Activated CD8-positive, alpha-beta memory T cell treated with anti-CD3 and anti-CD28 coated beads for 36 hours (primary cell): Measurements from ENCODE around the gene CLIP4. TPM values are rescaled to one million over a fixed set of nuclear protein-coding genes. Genes with fewer than 3 reads are reported as not detected.

Experiments used
- CTCF ChIA-PET: fragments of 350-600 bp; sonication (Branson Sonifier 250); formaldehyde crosslinking; loops from one replicate; lab custom pipeline; 2021; ENCODE audit warnings: antibody characterized with exemption; lab: Charles Lee
- POLR2A ChIA-PET: fragments of 350-600 bp; sonication (Branson Sonifier 250); formaldehyde crosslinking; loops from one replicate; lab custom pipeline; 2021; ENCODE audit warnings: antibody characterized with exemption; lab: Charles Lee
- total RNA-seq, 2 experiments: library from RNA; stranded (reverse); gene quantifications; one replicate each; pipeline ENCODE4 v1.2.3, GENCODE V29; 2021

Gene CLIP4
- total RNA-seq, 2 experiments from 2014 or later: 18.5 to 21.5 TPM

DNA sequence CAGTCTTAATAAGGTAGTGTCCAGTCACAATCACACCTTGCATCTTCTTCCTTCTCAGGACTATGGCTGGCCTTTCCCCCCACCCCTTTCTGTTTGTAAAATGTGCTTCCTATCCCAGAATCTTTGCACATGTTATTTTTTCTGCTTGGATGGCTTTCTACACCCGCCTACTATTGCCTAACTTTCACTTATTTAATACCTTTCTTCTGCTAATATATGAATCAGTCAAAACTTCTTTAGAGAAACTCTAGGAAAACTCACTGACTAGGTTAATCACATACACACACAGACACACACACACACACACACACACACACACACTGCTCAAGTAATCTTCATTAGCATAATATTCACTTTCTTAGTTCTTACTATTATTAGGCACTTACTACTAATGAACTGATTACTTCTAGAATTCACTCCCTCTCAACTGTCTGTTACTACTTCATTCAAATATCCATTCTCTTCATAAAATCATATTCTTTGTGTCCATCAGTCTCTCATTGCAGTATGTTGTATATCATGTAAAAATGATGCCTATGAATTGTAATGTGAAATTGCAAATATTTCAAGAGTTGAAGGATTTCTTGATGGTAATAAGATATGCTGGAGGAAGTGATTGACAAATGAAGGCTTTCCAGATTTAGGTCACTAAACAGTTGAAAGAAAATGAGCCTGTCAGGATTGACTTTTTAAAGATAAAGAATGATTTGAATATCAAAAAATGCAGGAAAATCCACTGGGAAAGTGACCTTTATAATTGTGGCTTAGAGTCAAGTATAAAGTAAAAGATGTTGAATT is 51.2 kb downstream of the CLIP4 start:
- ChIA-PET POLR2A (no interaction called here), CTCF (no interaction called here)

DNA sequence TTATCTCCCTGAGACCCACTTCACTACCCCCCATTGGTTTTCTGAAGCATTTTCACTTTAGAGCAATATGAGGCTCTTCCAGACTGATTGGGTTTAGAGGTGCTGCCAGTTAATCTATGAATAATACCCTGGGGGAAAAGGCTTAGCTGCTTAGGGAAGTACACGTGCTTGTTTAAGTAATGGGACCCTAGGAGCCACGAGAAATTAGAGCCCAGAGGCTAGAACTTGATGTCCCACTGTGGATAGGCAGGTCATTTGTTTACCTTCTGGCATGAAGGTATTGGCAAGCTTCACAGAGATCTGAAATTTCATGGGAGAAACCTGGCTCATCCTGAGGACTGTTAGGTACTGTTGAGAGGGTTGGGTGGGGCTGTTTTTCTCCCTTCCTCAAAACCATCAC is 59.7 kb downstream of the CLIP4 start:
- POLR2A ChIA-PET: no interaction called here
- CTCF ChIA-PET: no interaction called here

DNA sequence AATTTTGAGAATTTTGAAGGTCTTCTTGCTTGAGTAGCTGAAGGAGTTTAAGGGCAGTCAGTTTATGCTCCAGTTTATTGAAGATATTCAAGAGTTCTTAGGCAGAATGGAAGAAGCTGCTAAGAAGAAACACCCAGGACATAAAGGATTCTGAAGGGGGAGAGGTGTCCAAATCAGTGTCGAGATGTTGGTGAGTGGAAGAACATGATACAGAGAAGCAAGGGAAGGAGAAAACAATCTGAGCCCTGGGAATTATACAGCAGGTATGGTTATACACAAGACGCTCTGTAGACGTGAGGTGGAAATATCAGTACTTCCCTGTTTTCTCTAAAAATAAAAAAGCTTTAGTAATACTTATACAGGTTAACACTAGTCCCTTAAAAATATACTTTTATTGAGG is 60.1 kb downstream of the CLIP4 start:
- ChIA-PET POLR2A (no interaction called here), CTCF (no interaction called here)

DNA sequence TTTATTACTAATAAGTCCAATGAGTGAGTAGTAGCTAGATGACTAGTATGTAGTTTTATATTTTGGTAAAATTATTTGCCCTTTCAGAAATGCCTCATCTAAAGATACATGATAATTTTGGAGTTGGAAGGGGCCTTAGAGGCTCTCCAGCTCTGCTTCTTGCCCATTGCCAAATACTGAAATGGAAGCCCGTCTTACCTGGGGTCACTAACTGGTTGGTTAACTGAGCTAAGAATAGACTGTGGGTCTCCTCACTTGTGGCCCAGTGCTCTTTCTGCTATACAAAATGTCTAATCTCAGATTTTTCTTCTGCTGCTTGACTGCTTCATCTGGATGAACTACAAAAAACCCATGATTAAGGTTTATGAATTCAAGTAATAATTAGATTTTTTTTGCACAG is 67.1 kb downstream of the CLIP4 start:
- ChIA-PET POLR2A (no interaction called here), CTCF (interaction anchor here (1.4 kb wide), 1 partner anchor 11 kb away, joined by 4 read pairs; no protein-coding TSS in a partner anchor)

DNA sequence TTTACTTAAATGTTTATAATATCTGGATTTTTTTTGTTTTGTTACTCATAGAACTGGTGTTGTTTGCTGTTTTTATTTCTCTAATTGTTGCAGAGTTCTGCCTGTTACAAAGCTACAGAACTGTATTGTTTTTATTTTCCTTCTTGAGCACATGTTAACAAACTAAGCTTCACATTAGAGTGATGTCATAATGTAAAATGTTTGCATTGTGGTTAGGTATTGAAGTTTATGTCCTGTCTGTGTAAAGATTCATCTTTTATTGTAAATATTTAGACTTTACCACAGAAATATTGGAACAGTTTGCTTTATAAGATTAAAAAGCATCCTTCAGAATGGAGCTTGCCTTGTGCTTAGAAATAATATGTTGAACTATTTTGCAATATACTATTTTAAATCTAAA is 67.7 kb downstream of the CLIP4 start:
- ChIA-PET CTCF (no interaction called here), POLR2A (no interaction called here)

DNA sequence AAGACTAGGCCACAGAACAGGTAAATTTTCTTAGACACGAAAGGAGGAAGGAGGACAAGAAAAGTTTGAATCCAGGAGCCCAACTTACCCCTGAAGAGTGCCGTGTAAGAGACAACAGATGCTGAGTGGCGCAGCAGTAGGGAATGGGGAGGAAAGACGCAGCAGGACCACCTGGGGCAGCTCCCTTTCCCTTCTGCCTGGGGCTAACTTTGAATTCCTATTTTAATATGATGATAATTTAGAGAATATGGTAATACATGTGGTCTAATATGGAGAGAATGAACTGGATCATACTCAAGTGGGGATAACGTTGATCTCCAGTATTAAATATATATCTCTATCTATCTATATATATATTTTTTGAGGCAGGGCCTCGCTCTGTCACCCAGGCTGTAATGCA is 69.3 kb downstream of the CLIP4 start:
- CTCF ChIA-PET: no interaction called here
- POLR2A ChIA-PET: no interaction called here

DNA sequence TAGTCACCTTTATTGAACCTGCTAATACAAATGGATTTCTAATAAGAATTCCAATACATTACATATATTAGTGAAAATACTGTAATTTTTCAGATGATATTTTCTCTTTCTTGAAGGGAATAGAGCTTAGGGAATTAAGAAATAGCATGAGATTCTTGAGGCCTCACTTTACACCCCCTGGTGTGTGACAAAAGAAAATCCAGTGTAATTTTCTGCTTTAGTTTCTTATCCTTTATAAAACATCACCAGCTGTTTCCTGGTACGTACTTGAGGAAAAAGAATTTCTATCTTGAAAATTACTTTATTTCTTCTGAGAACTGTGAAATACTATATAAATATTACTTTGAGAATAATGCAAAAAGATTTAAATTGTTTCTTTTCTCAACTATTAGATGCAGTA is 71.6 kb downstream of the CLIP4 start:
- POLR2A ChIA-PET: no interaction called here
- CTCF ChIA-PET: interaction anchor here (0.6 kb wide), 1 partner anchor 327 kb away, joined by 3 read pairs; no protein-coding TSS in a partner anchor

DNA sequence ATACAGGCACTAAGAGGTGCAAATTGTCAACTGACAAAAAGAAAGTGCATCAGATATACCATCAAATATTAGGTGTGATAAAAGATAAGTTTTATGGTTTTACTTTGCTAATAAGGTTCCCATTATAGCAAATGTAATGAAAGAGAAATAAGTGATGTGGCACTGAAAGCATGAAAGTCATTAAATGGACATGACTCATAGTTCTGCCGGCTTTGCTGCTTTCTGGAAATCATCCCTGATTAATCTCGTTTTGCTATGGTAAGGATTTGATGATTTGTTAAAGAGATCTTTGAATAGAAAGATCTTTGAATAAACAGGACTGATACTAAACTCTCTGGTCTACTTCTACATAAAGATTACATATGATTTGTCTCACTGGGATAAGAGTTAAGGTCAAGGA is 72.7 kb downstream of the CLIP4 start:
- POLR2A ChIA-PET: no interaction called here
- CTCF ChIA-PET: no interaction called here

DNA sequence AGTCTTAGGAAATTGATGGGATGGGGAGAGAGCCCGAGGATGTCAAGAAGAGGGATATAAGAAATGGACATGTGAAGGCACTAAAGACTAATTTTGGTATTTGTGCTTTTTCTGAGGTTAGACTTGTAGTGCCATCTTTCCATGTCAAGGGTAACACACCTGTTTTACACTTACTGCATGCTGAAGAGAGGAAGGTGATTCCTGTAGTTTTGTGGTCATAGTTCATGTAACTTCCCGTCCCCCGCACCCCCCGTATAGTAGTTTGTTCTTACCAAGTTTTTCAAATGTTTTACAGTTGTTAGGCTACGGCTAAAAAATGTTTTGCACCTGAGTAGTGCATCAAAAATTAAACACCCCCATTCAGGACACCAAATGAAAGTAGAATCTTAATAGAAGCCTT is 73.8 kb downstream of the CLIP4 start:
- POLR2A ChIA-PET: interaction anchor here (0.6 kb wide), 1 partner anchor 1506 kb away, joined by 4 read pairs; no protein-coding TSS in a partner anchor
- CTCF ChIA-PET: no interaction called here

DNA sequence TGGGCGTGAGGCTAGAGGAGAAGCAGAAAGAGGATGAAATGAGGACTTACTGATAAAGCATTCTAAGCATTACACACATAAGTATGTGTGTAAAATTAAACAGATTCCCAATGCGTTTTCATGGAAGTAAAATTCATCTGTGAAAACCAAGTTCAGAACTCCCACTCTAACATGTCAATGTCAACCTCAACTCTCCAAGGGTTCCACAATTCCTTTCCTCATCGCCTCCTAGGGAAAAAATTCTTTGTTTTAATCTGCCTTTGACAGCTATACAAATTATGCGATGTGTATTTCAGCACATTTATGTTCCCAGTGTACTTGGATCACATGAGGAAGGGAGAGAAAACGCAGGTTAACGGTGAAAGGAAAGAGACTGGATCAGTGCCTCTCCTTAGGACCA is 76.6 kb downstream of the CLIP4 start:
- ChIA-PET POLR2A (no interaction called here), CTCF (no interaction called here)

DNA sequence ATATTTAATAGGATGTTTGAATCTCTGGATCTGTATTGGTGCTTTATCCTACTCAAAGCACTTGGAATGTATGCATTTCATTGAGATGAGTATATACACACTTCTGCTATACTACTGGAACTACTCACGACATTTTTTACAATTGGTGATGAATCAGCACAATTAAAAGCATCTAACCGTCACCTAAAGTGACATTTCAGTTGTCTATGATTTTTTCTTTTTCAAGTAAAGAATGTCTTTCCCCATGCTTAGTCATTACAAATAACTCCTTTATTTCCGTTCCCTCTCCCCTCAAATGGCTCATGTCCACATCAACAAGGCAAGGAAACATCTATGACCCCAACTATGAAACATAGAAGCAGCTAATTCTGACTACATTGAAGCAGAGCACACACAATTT is 77.3 kb downstream of the CLIP4 start:
- CTCF ChIA-PET: no interaction called here
- POLR2A ChIA-PET: no interaction called here

DNA sequence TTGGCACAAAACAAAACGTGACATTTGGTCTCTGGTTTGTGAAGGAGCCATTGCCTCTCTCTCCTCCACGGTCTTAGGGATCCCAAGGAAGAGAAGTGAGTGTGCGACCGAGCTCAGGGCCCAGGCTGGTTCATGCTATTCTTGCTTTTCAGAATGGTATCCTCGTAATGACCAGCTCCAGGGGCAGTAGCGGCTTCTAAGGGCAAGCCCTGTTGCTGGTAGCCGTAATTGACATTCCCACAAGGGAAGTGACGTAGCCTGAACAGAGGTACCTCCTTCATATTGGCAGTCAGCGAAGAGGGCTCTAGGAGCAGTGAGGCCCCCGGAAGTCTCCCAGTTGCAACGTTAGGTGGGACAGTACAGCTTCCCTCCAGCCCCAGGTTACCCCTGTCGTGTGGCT is 77.9 kb downstream of the CLIP4 start:
- ChIA-PET POLR2A (no interaction called here), CTCF (interaction anchor here (1.4 kb wide), 1 partner anchor 11 kb away, joined by 4 read pairs; no protein-coding TSS in a partner anchor)

DNA sequence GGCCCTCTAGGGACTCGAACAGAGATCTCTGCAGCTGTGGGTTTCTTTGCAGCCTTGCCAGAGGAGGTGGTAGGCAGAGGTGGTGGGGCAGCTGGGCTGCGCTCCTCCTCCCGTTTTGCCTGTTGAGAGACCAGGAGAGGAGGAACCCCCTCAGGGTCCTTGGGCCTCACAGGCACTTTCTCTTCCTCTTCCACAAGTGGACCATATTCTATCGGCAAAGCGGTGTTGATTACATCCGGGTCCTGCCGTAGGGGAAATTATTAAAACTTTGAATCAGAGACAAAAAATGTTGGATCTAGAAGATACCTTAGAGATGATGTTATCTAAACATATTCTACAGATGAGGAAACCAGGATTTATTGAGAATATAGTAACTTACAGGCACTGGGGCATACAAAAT is 78.5 kb downstream of the CLIP4 start:
- CTCF ChIA-PET: interaction anchor here (0.7 to 1.5 kb wide), 3 partner anchors 12 to 1510 kb away, joined by 4 to 5 read pairs (median 4); no protein-coding TSS in a partner anchor

DNA sequence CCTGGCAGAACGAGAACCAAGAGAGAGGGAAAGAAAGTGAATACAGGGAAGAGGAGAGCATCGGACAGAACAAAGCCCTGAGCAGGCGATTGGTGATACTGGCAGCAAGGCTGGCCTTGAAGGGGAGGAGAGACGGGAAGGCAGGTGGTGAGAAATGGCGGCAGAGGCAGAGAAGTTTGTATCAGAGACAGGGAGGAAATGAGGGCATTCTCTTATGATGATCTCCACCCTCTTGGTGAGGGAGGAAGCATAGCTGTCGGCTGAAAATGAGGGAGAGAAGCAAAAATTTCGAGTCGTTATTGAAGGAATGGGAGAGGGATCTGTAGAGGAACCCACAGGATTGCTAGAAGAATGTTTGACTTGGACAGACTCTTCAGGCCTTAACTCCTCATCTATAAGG is 80.6 kb downstream of the CLIP4 start:
- CTCF ChIA-PET: interaction anchor here (1.0 kb wide), 1 partner anchor 240 kb away, joined by 4 read pairs; no protein-coding TSS in a partner anchor

More for the DNA sequence above, 78.5 kb downstream of the CLIP4 start:
- POLR2A ChIA-PET: no interaction called here

DNA sequence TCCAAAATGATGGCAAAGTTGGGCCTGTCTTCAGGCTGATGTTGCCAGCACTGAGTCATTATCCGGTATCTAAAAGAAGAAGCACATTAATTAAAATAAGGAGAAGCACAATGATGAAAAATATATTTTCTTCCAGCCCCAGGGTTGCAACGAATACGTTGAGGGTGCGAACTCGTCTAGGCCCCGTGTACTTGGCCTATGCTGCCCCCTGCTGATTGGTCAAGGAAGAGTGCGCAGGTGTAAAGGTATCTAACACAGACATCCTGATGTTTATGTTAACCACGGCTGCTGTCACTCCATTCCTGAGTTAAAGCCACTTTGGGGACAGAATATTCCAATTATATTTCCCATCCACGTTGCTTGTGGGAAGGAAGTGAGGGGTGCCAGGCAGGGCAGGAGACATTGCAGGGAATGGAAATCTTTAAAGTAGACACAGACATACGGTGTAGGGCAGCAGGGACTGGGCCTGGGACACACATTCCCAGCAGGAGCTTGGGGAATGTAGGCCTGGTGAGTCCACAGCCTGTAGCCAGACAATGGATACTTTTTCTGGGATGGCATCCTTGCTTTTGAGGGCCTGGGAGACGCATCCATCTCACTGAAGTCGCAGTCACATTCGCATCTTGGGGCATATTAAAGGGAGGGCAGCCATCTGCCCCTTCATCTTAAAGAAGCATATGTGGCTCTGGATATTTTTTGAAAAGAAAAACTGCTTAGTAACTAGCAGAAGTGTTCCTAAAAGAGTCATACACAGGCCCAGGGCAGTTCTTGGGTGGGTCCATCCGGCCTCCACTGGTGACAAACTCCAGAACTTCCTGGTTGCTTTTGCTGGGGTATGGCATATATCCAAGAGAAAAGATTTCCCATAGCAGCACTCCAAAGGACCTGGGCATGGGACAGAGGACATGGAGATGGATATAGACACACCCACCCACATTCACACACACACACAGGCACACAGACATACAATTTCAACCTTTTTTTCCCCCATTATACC is 81.9 kb downstream of the CLIP4 start:
- CTCF ChIA-PET: interaction anchor here (1.0 kb wide), 1 partner anchor 241 kb away, joined by 4 read pairs; no protein-coding TSS in a partner anchor

More for the DNA sequence above, 80.6 kb downstream of the CLIP4 start:
- POLR2A ChIA-PET: no interaction called here

DNA sequence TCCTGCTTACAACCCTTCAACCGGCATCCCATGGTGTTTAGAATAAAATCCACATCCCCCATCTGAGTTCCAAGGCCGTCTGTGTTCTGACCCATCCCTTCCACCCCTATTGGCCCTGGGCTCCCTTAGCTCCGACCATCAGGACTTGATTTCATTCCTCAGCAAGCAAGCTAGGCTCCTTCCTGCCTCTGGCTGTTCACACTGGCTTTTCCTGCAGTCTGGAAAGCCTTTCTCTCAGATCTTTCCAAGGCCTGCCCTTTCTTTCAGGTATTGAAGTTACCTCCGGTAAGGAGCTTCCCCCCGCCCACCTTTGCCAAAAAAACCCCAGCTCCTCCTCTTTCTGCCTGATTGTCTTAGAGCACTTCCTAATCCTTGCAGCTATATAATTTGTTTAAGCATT is 86.8 kb downstream of the CLIP4 start:
- POLR2A ChIA-PET: no interaction called here
- CTCF ChIA-PET: no interaction called here

More for the DNA sequence above, 81.9 kb downstream of the CLIP4 start:
- POLR2A ChIA-PET: no interaction called here

DNA sequence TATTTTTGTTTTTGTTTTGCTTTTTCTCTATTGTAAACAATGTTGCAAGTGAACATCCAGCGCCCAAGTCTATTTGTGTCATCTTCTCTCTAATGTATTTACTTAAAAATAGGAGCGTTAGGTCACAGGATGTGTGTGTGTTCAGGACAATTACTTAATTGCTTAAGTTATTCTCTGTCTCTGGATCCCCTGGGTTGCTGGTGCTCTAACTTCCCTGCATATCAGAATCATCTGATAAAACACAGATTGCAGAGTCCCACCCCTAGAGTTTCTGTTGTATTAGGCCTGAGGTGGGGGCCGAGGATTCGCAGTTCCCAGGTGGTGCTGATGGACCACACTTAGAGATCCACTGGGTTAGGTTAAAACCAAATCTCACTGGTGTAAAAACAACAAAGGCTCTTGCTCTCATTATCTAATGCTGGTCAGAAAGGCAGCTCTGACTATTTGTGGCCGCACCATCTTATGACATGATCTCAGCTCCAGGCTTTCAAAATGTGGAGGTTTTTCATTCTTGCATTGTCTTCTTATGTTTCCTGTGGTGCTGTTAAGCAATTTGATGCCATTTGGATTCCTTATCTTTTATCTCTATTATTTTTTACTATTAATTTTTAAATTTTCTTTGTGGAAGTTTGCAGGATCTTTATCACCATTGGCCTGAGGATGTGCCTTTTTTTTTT is 87.7 kb downstream of the CLIP4 start:
- ChIA-PET POLR2A (no interaction called here), CTCF (no interaction called here)

DNA sequence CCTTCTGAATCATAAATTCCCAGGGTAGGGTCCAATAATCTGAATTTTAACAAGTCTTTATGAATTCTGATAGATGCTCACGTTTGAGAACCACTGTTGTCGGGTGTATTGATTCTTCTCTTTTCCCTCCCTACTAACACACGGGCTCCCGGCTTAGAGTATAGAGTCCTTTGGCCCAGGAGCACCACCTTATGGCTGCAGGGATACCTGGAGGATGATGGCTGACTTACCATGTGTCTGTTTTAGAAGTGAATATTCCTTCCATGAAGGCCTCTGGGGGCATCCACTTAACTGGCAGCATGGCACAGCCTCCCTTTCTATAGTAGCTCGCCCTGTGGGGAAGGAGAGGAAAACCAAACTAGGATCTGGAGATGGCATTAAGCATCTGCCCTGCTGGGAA is 91.7 kb downstream of the CLIP4 start:
- POLR2A ChIA-PET: no interaction called here
- CTCF ChIA-PET: no interaction called here

DNA sequence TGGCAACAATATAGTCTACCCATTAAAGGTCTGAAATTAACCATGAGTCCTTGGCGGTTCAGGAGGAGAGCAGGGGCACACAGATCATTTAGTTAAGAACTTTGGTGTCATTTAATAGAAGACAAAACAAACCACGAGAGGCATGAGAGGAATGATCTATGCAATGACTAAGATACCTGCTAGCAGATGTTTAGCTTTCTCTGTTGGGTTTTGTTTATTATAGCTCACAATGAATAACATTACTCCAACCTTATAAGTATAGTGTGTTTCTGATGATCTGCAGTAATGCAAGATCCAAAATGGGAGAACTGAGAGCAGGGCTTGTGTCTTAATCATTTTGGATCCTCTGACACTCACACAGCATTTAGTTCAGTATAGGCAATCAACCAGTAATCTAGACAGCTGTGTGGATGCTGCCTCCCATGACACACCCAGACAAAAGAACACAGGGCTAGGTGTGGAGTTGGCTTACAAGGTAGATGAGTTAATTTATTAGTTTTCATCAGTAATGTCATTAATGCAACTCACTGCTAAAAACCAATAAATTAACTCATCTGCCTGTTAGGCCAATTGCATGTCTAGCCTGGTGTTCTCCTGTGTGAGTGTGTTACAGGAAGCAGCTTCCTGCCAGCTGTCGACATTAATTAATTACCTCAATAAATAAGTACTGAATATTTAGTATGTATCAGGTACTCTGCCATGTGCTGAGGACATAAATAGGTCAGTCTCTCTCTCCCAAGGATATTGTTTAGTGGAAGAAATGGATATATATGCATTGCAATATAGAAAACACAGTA is 92.3 kb downstream of the CLIP4 start:
- ChIA-PET CTCF (no interaction called here), POLR2A (no interaction called here)
